GM10847 (cell line): ENCODE data around the gene LMX1A.

Experiments
- POLR2A ChIP-seq: IDR thresholded peaks from 2 replicates; pipeline ENCODE4 v1.6.1; 2011; ENCODE audit not compliant: insufficient read length; ENCODE audit errors: extremely low read depth

The LMX1A gene

GRCh38 chr1:165265196-165265838 is 91.2 kb downstream of the LMX1A start:
- TF ChIP-seq POLR2A: no peak

- TF ChIP-seq POLR2A: no peak
Observed at GRCh38 chr1:165259706-165260428, 96.6 kb downstream of the LMX1A start.

DNA sequence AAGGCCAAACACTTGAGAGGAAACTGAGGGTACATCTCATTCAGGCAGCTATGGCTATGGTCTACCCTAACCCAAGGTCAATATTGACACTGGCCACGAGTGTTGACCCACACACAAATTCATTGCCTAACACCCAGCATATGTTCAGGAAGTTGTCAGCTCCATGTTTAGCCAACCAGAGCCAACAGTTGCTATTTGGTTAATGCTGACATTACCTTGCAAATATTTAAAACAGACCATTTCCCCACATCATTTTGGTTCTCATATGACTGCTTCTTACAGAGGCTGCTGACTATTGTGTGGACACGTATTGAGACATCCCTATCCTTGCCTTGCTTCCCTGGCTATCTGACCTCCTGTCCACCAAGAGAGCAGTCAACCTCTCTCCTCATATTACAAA is 97.3 kb downstream of the LMX1A start:
- no peak for TF ChIP-seq POLR2A

DNA sequence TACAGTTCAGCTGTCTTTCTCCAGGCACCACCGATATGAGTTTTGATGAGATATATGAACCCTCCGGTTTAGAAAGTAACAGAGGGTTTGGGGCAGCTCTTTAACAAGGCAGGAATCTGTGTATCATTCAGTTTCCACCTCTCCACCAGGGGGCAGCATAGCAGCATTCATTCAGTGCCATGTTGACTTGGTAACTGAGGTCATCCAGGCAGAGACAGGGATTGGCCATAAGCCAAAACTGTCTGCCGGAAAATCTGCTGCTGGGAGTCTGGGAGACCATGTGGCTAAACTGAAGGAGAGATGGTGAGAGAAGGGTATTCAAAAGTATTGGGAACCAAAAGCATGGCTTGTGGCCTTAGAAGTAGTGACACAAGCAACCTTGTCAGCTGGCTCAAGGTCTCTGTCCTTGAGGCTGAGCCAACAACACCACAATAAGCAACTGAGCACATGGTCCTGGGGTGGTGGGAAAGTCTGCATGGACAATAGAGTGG is 98.5 kb downstream of the LMX1A start:
- TF ChIP-seq POLR2A: no peak

GRCh38 chr1:165254896-165255625 is 101.5 kb downstream of the LMX1A start:
- TF ChIP-seq POLR2A: no peak

DNA sequence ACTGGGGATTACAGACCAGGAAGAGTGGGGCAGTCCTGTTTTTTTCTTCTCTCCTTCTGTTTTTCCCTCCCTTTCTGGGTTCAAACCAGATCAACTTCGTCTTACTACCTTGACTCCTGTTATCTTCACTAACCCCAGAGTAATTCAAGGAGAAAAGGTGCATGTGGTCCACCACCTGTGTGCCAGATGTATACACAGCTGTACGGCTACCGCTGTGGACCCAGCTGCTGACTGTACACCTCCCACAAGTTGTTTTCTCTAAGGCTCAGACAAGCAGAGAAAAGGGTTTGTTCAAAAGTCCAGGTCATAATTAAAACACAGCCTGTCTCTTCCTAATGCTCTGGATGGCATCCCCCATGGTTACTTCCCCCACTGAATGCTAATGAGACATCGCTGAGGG is 102.1 kb downstream of the LMX1A start:
- TF ChIP-seq POLR2A: no peak

DNA sequence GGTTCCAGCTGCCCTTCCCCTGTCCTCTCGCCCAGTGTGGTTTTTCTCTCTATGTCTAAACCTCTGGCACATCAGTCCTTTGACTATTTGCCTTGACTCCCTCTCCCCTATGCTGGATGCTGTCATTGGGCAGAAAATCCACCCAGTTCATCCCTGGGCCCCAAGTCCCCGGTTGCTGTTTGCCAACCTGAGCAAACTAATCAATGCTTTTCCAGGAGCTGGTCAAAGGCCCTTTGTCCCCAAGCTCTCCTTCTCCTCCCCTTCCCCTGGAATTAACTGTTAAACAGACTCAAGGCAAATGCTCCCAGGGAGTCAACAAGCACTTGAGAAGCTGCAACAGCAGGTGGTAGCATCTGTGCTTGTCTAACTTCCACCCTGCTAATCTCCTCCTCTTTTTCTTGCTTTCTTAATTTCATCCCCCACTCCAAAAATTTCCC is 102.7 kb downstream of the LMX1A start:
- TF ChIP-seq POLR2A: no peak

- no peak for TF ChIP-seq POLR2A
Observed at GRCh38 chr1:165248969-165249571, 107.4 kb downstream of the LMX1A start.

DNA sequence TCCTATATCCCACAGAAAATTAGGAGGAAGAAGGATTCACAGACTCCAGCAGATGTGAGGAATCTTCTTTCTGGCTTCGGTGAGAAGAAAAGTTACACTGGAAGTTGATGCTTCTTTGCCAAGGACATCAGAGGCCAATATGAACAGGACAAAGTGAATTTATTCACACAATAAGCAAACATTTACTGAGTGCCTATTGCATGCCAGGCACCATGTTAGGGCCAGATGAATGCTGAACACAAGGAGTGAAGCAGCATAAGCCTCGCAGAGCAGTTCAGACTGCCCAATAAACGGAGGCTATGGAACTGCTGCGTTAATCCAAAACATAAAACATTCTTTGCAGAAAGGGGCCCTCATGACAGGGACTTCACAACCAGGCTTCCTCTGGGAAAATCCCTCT is 114.6 kb downstream of the LMX1A start:
- no peak for TF ChIP-seq POLR2A

- TF ChIP-seq POLR2A: no peak
Observed at GRCh38 chr1:165241321-165241720, 115.2 kb downstream of the LMX1A start.

GRCh38 chr1:165240492-165240891 is 116.0 kb downstream of the LMX1A start:
- no peak for TF ChIP-seq POLR2A

- no peak for TF ChIP-seq POLR2A
Observed at GRCh38 chr1:165239873-165240272, 116.6 kb downstream of the LMX1A start.

- TF ChIP-seq POLR2A: no peak
Observed at GRCh38 chr1:165235777-165236291, 120.7 kb downstream of the LMX1A start.

GRCh38 chr1:165235155-165235776 is 121.2 kb downstream of the LMX1A start:
- no peak for TF ChIP-seq POLR2A

GRCh38 chr1:165234149-165234548 is 122.4 kb downstream of the LMX1A start:
- TF ChIP-seq POLR2A: no peak
